K562 (cell line): ENCODE measurements around the gene MED15. TPM values are rescaled to one million over a fixed set of nuclear protein-coding genes. Genes with fewer than 3 reads are reported as not detected.

Source experiments
- CUX1 ChIP-seq: fragments of 200-800 bp; sonication (Bioruptor generic); IDR thresholded peaks from 2 replicates; pipeline ENCODE4 v1.6.1; 2016; ENCODE audit warnings: missing genetic modification characterization, missing compliant biosample characterization
- DACH1 ChIP-seq: fragments of 450-650 bp; IDR thresholded peaks from 2 replicates; pipeline ENCODE4 v1.6.1; 2018; ENCODE audit not compliant: partially characterized antibody
- DNMT1 ChIP-seq: fragments of 450-650 bp; IDR thresholded peaks from 2 replicates; pipeline ENCODE4 v1.6.1; 2016; ENCODE audit warnings: antibody characterized with exemption, mild to moderate bottlenecking
- E2F4 ChIP-seq: sonication (generic); formaldehyde crosslinking; IDR thresholded peaks from 2 replicates; pipeline ENCODE4 v1.8.0; 2022; ENCODE audit warnings: mild to moderate bottlenecking, low read depth, missing genetic modification reagents
- GABPB2 ChIP-seq: fragments of 250-450 bp; sonication (Bioruptor Pico); conservative IDR thresholded peaks from 2 replicates; pipeline ENCODE4 v1.5.1; 2021; ENCODE audit warnings: mild to moderate bottlenecking
- GATAD2A ChIP-seq: fragments of 450-650 bp; IDR thresholded peaks from 2 replicates; pipeline ENCODE4 v1.6.1; 2017
- MAFF ChIP-seq: IDR thresholded peaks from 2 replicates; pipeline ENCODE4 v1.6.1; 2012; ENCODE audit warnings: low read length, improper control_type of control experiment
- MYNN ChIP-seq, 2 experiments: sonication (generic); formaldehyde crosslinking in 1 of 2; IDR thresholded peaks; 2 replicates each; pipeline versions ENCODE4 v1.5.0 to v1.6.1; 2016 to 2020; ENCODE audit warnings: antibody characterized with exemption in 1 of 2, missing genetic modification reagents in 1 of 2
- NONO ChIP-seq, 2 experiments: fragments of 200-400 bp in 1 of 2; fragments of 450-650 bp in 1 of 2; formaldehyde crosslinking in 1 of 2; IDR thresholded peaks; 2 replicates each; pipeline ENCODE4 v1.6.1; 2017; ENCODE audit warnings: low read depth in 2 of 2, mild to moderate bottlenecking in 2 of 2, moderate library complexity in 2 of 2, low read length in 1 of 2
- NR2C2 ChIP-seq, 2 experiments: fragments of 200-800 bp in 1 of 2; sonication (Bioruptor generic) in 1 of 2; sonication (generic) in 1 of 2; formaldehyde crosslinking in 1 of 2; IDR thresholded peaks; 2 replicates each; pipeline versions ENCODE4 v1.6.1 to v1.8.0; 2016 to 2022; ENCODE audit warnings: mild to moderate bottlenecking in 1 of 2, missing compliant biosample characterization in 1 of 2, missing genetic modification characterization in 1 of 2, missing genetic modification reagents in 1 of 2
- POLR2H ChIP-seq: IDR thresholded peaks from 2 replicates; pipeline ENCODE4 v1.6.1; 2016; ENCODE audit warnings: missing genetic modification characterization, low read depth, mild to moderate bottlenecking, control low read depth, missing compliant biosample characterization, moderate library complexity
- SAFB2 ChIP-seq: fragments of 200-400 bp; formaldehyde crosslinking; IDR thresholded peaks from 2 replicates; pipeline ENCODE4 v1.6.1; 2018; ENCODE audit warnings: borderline replicate concordance, low read length, low read depth, moderate library complexity; ENCODE audit not compliant: severe bottlenecking
- TCF3 ChIP-seq: sonication (generic); formaldehyde crosslinking; IDR thresholded peaks from 2 replicates; pipeline ENCODE4 v1.4.0; 2020; ENCODE audit warnings: mild to moderate bottlenecking, missing genetic modification reagents
- ZC3H8 ChIP-seq: fragments of 450-650 bp; IDR thresholded peaks from 2 replicates; pipeline ENCODE4 v1.6.1; 2017
- ZNF668 ChIP-seq: fragments of 250-450 bp; sonication (Bioruptor Pico); IDR thresholded peaks from 2 replicates; pipeline ENCODE4 v1.8.0; 2022; ENCODE audit warnings: mild to moderate bottlenecking, inconsistent platforms
- ZNF778 ChIP-seq: fragments of 450-650 bp; formaldehyde crosslinking; IDR thresholded peaks from 2 replicates; pipeline ENCODE4 v1.4.0; 2020; ENCODE audit warnings: mild to moderate bottlenecking, moderate library complexity
- polyA plus RNA-seq, 8 experiments: library from polyadenylated mRNA; depleted of rRNA in 4 of 8; stranded (reverse) in 5 of 8; unstranded in 3 of 8; fragments of >200 nt; fragmentation: Nextera tagmentation in 2 of 8; fragmentation: Illumina TruSeq in 1 of 8; extraction: Ambion mirVana in 2 of 8; extraction: Trizol in 1 of 8; gene quantifications; 2 replicates each; pipeline versions ENCODE4 v1.2.1 to v1.2.3, GENCODE V29; 2011 to 2014; ENCODE audit warnings: inconsistent platforms in 1 of 8, missing spikeins in 1 of 8
- total RNA-seq, 7 experiments: library from RNA; depleted of rRNA in 6 of 7; stranded (reverse); fragments of >200 nt in 6 of 7; fragmentation: Illumina TruSeq in 2 of 7; extraction: Trizol in 2 of 7; gene quantifications; 2 replicates each; pipeline versions ENCODE4 v1.2.1 to v1.2.3, GENCODE V29; 2011 to 2021; ENCODE audit warnings: low replicate concordance in 1 of 7
- TF ChIP-seq, protein P1 (sequence below): fragments of 450-650 bp; conservative IDR thresholded peaks from 2 replicates; pipeline ENCODE4 v1.6.1; 2016; ENCODE audit warnings: missing genetic modification characterization, low read depth, mild to moderate bottlenecking, control low read depth, missing compliant biosample characterization
- TF ChIP-seq, protein P2 (sequence below): IDR thresholded peaks from 2 replicates; pipeline ENCODE4 v1.6.1; 2014; ENCODE audit warnings: antibody characterized with exemption

Gene MED15
- total and polyA plus RNA-seq, 9 of the 15 experiments (the other 6 are each of a cell fraction or from before 2014, with no cell fraction given) = 4.0 to 271 (median 60.1) TPM

DNA sequence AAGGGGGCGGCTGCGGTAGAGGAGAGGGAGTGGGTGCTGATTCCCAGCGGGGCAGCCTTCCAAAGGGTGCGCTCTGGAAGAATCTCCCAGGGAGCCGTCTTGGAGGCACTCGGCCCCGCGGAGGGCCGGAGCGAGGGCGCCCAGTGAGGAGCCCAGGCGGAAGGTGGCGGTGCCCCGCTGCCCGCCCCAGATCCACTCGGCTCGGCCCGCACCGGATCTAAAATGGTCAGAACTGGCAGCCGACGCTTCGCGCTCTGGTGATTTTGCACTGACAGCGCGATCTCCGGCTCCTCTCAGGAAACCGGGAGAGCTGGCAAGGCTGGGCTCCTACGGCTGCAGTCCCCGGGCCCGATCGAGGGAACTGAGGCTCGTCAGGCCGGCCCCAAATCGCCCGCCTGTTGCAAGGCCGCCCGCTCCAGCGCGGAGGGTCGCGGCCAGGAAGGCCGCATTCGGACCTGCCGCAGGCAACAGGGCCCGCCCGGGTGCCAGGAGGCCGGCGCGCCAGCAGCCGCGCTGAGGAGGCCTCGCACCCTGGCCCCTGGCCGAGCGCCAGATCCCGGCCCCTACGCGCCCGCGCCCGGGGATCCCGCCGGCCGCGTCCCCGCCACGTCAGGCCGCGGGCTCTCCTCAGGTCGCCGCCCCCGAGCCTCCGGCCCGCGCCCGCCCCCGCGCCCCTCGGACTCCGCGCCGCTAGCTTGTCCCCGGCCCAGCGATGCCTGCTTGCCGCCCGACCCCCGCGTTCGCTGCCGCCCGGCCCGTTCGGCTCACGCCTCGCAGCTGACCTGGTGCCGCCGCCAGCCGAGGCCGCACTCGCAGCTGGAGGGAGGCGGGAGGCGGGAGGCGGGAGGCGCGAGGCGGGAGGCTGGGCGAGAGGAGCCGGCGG, 12.2 kb upstream of the MED15 start, which contains the start of gene KLHL22 (continued):
- no peak for TF ChIP-seq SAFB2
- TF ChIP-seq NR2C2 (CRISPR knock-in tag; IDR thresholded peaks at IDR 0.05) = no peak
- no peak for TF ChIP-seq NR2C2 (tag; IDR thresholded peaks at IDR 0.05)
- no peak; the same call in 1 of the 2 replicates for TF ChIP-seq ZNF668
- no peak; a peak in 1 of 4 replicates for TF ChIP-seq NONO (IDR thresholded peaks at IDR 0.05; ENCODE audit: low read depth in 2 of 2, low read length in 1 of 2)
- no peak for TF ChIP-seq MAFF
- TF ChIP-seq TCF3 (CRISPR knock-in tag) = no peak
- TF ChIP-seq, protein P1, sequence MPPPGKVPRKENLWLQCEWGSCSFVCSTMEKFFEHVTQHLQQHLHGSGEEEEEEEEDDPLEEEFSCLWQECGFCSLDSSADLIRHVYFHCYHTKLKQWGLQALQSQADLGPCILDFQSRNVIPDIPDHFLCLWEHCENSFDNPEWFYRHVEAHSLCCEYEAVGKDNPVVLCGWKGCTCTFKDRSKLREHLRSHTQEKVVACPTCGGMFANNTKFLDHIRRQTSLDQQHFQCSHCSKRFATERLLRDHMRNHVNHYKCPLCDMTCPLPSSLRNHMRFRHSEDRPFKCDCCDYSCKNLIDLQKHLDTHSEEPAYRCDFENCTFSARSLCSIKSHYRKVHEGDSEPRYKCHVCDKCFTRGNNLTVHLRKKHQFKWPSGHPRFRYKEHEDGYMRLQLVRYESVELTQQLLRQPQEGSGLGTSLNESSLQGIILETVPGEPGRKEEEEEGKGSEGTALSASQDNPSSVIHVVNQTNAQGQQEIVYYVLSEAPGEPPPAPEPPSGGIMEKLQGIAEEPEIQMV (tag) = no peak
- TF ChIP-seq GATAD2A = no peak
- no peak for TF ChIP-seq ZNF778 (CRISPR knock-in tag)
- no peak for TF ChIP-seq ZC3H8
- no peak; the same call in 1 of the 2 replicates for TF ChIP-seq GABPB2 (CRISPR knock-in tag)
- TF ChIP-seq POLR2H = no peak
- TF ChIP-seq, protein P2, sequence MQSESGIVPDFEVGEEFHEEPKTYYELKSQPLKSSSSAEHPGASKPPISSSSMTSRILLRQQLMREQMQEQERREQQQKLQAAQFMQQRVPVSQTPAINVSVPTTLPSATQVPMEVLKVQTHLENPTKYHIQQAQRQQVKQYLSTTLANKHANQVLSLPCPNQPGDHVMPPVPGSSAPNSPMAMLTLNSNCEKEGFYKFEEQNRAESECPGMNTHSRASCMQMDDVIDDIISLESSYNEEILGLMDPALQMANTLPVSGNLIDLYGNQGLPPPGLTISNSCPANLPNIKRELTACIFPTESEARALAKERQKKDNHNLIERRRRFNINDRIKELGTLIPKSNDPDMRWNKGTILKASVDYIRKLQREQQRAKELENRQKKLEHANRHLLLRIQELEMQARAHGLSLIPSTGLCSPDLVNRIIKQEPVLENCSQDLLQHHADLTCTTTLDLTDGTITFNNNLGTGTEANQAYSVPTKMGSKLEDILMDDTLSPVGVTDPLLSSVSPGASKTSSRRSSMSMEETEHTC = no peak
- TF ChIP-seq CUX1 (CRISPR knock-in tag) = no peak
- no peak for TF ChIP-seq E2F4 (CRISPR knock-in tag)
- no peak for TF ChIP-seq DACH1
- no peak for TF ChIP-seq DNMT1
- TF ChIP-seq MYNN (IDR thresholded peaks at IDR 0.05) = no peak
- TF ChIP-seq MYNN (CRISPR knock-in tag; IDR thresholded peaks at IDR 0.05) = no peak
